Renal pelvis (tissue), 3 donors: ENCODE measurements around the gene DGLUCY. TPM values are rescaled to one million over a fixed set of nuclear protein-coding genes. Genes with fewer than 3 reads are reported as not detected.

Experiments
- polyA plus RNA-seq, 3 donors: library from polyadenylated mRNA; unstranded; fragments of 120-200 nt; gene quantifications; one replicate each; pipeline ENCODE4 v1.2.1, GENCODE V29; 2013; ENCODE audit not compliant: insufficient read length in 3 of 3

DGLUCY gene
- polyA plus RNA-seq, 3 donors: 69.6 to 90.1 (median 85.1) TPM

Other genes starting within 250 kb of the DGLUCY start
- 1 to 10 TPM; 6.7 to 7.8 (median 7.7) TPM for gene RPS6KA5, start 53.4 kb upstream of the DGLUCY start, polyA plus RNA-seq
- 1 to 10 TPM; 2.2 to 4.1 (median 3.8) TPM for gene GPR68, start 130.6 kb downstream of the DGLUCY start, polyA plus RNA-seq